Measurements from ENCODE around the gene ENOX2.

- TF ChIP-seq CTCF (conservative IDR thresholded peaks at IDR 0.05) (no peak), EZH2 (IDR thresholded peaks at IDR 0.05; ENCODE audit: low read depth) (no peak)
These were observed 130.8 kb downstream of the ENOX2 start for GRCh38 chrX:130772105-130772775.

All from PC-9 (cell line).